HK-2 (cell line): ENCODE data around the gene METTL6.
"Not testable (repeated sequence)": the region's sequence is repeated elsewhere in the genome, so short reads cannot be mapped to it uniquely, and the experiment has no call there.

Experiments used
- DNase-seq: peaks from one replicate; pipeline ENCODE4 v3.0.0-alpha.2; 2018; ENCODE audit not compliant: unreplicated experiment

METTL6 gene

DNA sequence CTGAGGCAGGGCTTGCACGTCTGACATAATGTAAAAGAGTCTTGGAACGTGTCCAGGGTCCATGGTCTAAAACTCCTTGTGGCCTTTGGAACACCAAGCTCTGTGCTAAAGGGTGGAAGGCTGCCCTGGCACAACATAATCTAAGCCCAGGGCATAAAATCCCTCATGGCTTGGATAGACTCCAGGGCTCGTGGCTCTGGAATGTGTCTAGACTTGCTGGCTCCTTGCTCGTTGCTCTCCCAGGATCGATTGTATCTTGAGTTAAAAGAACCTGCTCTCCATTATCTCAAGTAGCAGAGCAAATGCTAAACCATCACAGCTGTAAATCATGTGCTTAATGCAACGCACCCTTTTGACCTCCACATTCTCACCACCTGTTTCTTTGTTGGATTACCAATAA lies 63.3 kb downstream of the METTL6 start:
- not testable (repeated sequence) for DNase-seq

DNA sequence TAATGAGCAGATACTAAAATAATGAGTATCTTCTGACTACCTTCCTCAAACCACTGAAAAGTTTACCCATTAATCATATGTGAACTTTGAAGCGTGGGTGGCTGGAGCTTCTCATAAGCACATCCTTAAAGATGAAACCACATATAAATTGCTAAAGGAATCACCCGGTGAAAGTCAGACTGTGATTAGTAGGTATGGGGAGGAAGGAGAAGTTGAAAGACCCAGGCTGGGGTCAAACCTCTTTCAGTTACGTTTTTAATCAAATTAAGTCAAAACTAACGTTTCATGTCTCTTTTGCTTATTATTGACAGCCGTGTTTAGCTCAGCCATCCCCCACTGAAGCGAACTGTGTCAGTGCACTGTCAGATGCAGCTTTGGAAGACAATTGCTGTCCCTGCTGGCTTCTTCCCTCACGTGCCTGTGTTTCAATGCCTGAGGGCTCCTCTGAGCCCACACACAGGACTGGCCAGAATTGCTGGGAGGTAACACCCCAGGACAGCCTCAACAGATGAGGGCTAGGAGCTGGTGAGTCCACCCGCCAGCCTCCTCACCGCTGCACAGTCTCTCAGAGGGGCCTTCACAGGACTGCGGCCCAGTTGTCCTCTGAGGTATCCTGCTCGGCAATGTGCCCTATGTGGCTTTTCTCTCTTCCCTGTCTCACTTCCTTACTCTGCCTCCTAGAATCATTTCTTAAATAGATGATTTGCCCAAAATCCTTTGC lies 65.7 kb downstream of the METTL6 start:
- DNase-seq = no peak

DNA sequence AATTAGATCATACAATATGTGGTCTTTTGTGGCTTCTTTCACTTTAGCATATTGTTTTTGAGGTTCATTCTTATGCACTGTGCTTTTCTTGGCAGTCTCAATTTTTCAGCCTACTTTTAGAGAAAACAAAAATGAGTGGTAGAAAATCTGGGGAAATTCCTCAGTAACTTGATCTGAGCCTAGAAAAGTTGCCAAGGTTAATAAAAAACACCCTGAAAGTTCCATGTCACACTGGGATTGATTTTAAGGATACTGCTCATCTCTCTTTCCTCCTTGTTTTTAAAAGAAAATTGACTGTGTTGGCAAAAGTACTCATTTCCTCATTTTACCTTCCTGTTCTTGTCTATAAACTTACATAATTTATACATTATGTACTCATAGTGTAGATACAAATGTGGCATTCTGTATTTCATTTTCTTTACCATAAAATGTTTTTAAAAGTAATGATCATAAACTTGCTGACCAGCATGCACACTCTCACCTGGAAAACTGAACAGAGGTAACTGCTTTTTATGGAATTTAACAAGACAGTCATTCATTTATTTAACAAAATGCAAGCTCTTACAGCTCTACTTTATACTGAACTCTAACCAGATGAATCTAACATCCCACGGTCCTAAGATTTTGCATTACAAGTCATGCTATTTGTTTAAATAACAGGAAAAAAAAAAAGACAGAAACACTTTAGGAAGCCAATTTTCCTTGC lies 66.4 kb downstream of the METTL6 start:
- DNase-seq = no peak
